Testis (tissue), 2 donors: ENCODE data around the gene TP73.

Source experiments
- CTCF ChIP-seq, 3 experiments: fragments of 450-650 bp in 2 of 3; fragments of 200-600 bp in 1 of 3; sonication (generic) in 1 of 3; IDR thresholded peaks; one replicate each; pipeline ENCODE4 v1.5.1; 2016 to 2019; ENCODE audit warnings: antibody characterized with exemption in 3 of 3, mild to moderate bottlenecking in 2 of 3, moderate library complexity in 1 of 3
- POLR2A ChIP-seq: fragments of 450-650 bp; IDR thresholded peaks from one replicate; pipeline ENCODE4 v1.6.1; 2017; ENCODE audit warnings: antibody characterized with exemption, mild to moderate bottlenecking, moderate library complexity

GRCh38 chr1:3717715-3718601, 65.6 kb downstream of the TP73 start:
- no peak for TF ChIP-seq CTCF (IDR thresholded peaks at IDR 0.05)
- TF ChIP-seq POLR2A, result no peak
